HG03060 (cell line): ENCODE measurements around the gene P2RX1.

ENCODE experiments used
- ATAC-seq: cut with Tn5 transposase; IDR thresholded peaks from one replicate; pipeline ENCODE4 v1.9.1; 2021; ENCODE audit warnings: low read depth, moderate number of reproducible peaks; ENCODE audit not compliant: unreplicated experiment

P2RX1 gene

GRCh38 chr17:3907483-3908216, 8.6 kb downstream of the P2RX1 start:
- ATAC-seq: no peak

GRCh38 chr17:3906881-3907280, 9.4 kb downstream of the P2RX1 start:
- no peak for ATAC-seq

GRCh38 chr17:3905017-3905520, 11.2 kb downstream of the P2RX1 start:
- peak; percentile 53 for ATAC-seq

GRCh38 chr17:3904501-3904900, 11.8 kb downstream of the P2RX1 start:
- ATAC-seq: peak; percentile 13

- no peak for ATAC-seq
Observed at GRCh38 chr17:3903881-3904290, 12.4 kb downstream of the P2RX1 start.

- no peak for ATAC-seq
Observed at GRCh38 chr17:3903051-3903825, 13.0 kb downstream of the P2RX1 start.

- ATAC-seq: no peak
Observed at GRCh38 chr17:3900646-3901045, 15.6 kb downstream of the P2RX1 start.

GRCh38 chr17:3897731-3898130, 18.5 kb downstream of the P2RX1 start:
- no peak for ATAC-seq

- ATAC-seq: no peak
Observed at GRCh38 chr17:3896968-3897235, 19.4 kb downstream of the P2RX1 start.

GRCh38 chr17:3896108-3896967, 19.9 kb downstream of the P2RX1 start:
- no peak for ATAC-seq

- no peak for ATAC-seq
Observed at GRCh38 chr17:3895354-3895753, 20.9 kb downstream of the P2RX1 start.

- no peak for ATAC-seq
Observed at GRCh38 chr17:3894911-3895343, 21.3 kb downstream of the P2RX1 start.

- no peak for ATAC-seq
Observed at GRCh38 chr17:3894188-3894587, 22.1 kb downstream of the P2RX1 start.

- no peak for ATAC-seq
Observed at GRCh38 chr17:3893720-3894116, 22.5 kb downstream of the P2RX1 start.

GRCh38 chr17:3893003-3893719, 23.1 kb downstream of the P2RX1 start, which contains the start of gene CAMKK1:
TSS of gene CAMKK1 (minus strand) at chr17:3893053. CDS start at chr17:3885687, 7,366 bp downstream.
- ATAC-seq: no peak

GRCh38 chr17:3892095-3892998, 23.9 kb downstream of the P2RX1 start:
- ATAC-seq: no peak

- ATAC-seq: no peak
Observed at GRCh38 chr17:3891626-3892094, 24.6 kb downstream of the P2RX1 start.

GRCh38 chr17:3890878-3891219, 25.4 kb downstream of the P2RX1 start:
- ATAC-seq: no peak
